T-helper 17 cell (primary cell): ENCODE data around the gene ATG2A. TPM values are rescaled to one million over a fixed set of nuclear protein-coding genes. Genes with fewer than 3 reads are reported as not detected.

ENCODE experiments used
- ATAC-seq: fragments of 150-1000 bp; cut with Tn5 transposase; 2 replicates; pipeline ENCODE4 v1.10.0; 2021; ENCODE audit warnings: mild to moderate bottlenecking, moderate library complexity
- DNase-seq, 3 donors: peaks; one replicate each; pipeline versions ENCODE4 v3.0.0 to v3.0.0-alpha.2; 2020 to 2021
- H3K9me3 ChIP-seq: one replicate; pipeline ENCODE4 v1.7.0; 2013; ENCODE audit warnings: low read length, mild to moderate bottlenecking; ENCODE audit not compliant: control insufficient read depth, poor library complexity, severe bottlenecking
- H3K27ac Mint-ChIP-seq: one replicate; pipeline ENCODE4 v1.8.0; 2022; ENCODE audit warnings: mild to moderate bottlenecking, moderate library complexity, mixed read lengths
- H3K27me3 Mint-ChIP-seq: one replicate; pipeline ENCODE4 v1.8.0; 2022; ENCODE audit warnings: mixed read lengths
- H3K36me3 Mint-ChIP-seq: one replicate; pipeline ENCODE4 v1.8.0; 2022; ENCODE audit warnings: low read depth, mixed read lengths
- H3K4me1 Mint-ChIP-seq: one replicate; pipeline ENCODE4 v1.8.0; 2022; ENCODE audit warnings: mild to moderate bottlenecking, mixed read lengths
- H3K4me3 Mint-ChIP-seq: one replicate; pipeline ENCODE4 v1.8.0; 2022; ENCODE audit warnings: mild to moderate bottlenecking, moderate library complexity, mixed read lengths
- total RNA-seq, 4 donors: library from RNA in 2 of 4; stranded (reverse) in 2 of 4; gene quantifications; one replicate each; pipeline ENCODE4 v1.2.3 and lab custom pipeline; 2022 to 2026

Gene ATG2A
- total RNA-seq, 2 donors from 2014 or later = 161 to 226 TPM

- peaks cover 49% of the 10 kb centered on the region for H3K4me1 Mint-ChIP-seq
- peak overlapping the region; percentile 97 for H3K27ac Mint-ChIP-seq
- no peaks in the 10 kb centered on the region for H3K9me3 ChIP-seq
- no peaks in the 10 kb centered on the region for H3K27me3 Mint-ChIP-seq
- H3K4me3 Mint-ChIP-seq = no peak overlapping the region
- no peak for DNase-seq
- no peak for ATAC-seq
- H3K36me3 Mint-ChIP-seq = no peaks in the 10 kb centered on the region
Measured at GRCh38 chr11:64883575-64883974, 33.4 kb downstream of the ATG2A start.

GRCh38 chr11:64882243-64882642, 34.8 kb downstream of the ATG2A start:
- H3K9me3 ChIP-seq = no peaks in the 10 kb centered on the region
- H3K4me1 Mint-ChIP-seq = peaks cover 45% of the 10 kb centered on the region
- DNase-seq = no peak
- no peak for ATAC-seq
- no peaks in the 10 kb centered on the region for H3K27me3 Mint-ChIP-seq
- H3K4me3 Mint-ChIP-seq = no peak overlapping the region
- H3K27ac Mint-ChIP-seq = peak overlapping the region; percentile 97
- peaks cover 3% of the 10 kb centered on the region for H3K36me3 Mint-ChIP-seq

DNA sequence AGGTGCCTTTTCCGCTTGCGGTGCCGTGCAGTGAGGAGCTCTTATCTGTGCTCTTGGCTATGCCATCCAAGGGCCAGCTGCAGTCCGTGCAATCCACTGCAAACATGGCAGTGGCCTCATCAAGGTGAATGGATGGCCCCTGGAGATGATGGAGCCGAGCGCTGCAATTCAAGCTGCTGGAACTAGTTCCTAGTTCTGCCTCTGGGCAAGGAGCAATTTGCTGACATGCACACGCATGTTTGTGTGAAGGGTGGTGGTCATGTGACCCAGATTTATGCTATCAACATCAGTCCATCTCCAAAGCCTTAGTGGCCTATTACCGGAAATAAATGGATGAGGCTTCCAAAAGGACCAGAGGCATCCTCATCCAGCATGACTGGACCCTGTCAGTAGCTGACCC, 35.5 kb downstream of the ATG2A start:
- DNase-seq (no peak), ATAC-seq (no peak)
- no peaks in the 10 kb centered on the region for H3K9me3 ChIP-seq
- H3K27me3 Mint-ChIP-seq = no peaks in the 10 kb centered on the region
- H3K4me3 Mint-ChIP-seq = peak overlapping the region; percentile 97
- H3K4me1 Mint-ChIP-seq = peaks cover 51% of the 10 kb centered on the region
- H3K36me3 Mint-ChIP-seq = peaks cover 8% of the 10 kb centered on the region
- H3K27ac Mint-ChIP-seq = peak overlapping the region; percentile 97

GRCh38 chr11:64880240-64881001, 36.6 kb downstream of the ATG2A start:
- no peaks in the 10 kb centered on the region for H3K9me3 ChIP-seq
- DNase-seq (no peak), ATAC-seq (no peak)
- Mint-ChIP-seq H3K4me3 (peak overlapping the region; percentile 97), H3K4me1 (peaks cover 54% of the 10 kb centered on the region), H3K27me3 (no peaks in the 10 kb centered on the region), H3K27ac (peak overlapping the region; percentile 97), H3K36me3 (peaks cover 8% of the 10 kb centered on the region)

DNA sequence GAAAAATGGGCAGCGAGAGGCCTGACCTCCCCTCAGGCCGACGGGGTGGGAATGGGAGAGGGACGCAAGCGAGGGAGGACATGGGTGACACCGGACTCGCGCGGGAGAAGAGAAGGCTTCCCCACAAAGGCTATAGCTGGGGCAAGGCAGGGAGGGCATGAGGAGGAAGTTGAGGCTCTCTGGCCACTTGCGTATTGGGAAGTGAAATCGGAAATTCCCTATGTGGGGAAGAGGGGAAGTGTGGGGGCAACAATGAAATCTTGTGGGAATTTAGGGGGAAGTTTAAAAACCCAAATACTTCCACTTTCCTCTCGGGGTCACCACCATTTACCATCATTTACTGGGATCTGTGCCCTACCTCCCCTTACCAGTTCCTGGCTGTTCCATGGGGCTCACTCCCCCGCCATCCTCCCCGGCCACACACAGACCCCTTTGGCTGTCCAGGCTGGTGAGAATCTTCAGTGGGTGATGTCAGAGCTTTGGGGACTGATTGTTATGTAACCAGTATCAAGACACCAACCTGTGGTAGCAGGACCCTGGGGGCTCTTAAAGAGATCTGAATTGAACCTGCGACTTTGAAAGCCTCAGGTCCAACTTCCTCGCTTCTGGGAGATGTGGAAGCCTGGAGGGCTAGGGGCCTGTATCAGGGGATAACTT, 37.6 kb downstream of the ATG2A start:
- H3K36me3 Mint-ChIP-seq = peaks cover 8% of the 10 kb centered on the region
- DNase-seq (no peak), ATAC-seq (no peak)
- H3K27ac Mint-ChIP-seq = peak overlapping the region; percentile 97
- no peaks in the 10 kb centered on the region for H3K9me3 ChIP-seq
- peak overlapping the region; percentile 97 for H3K4me3 Mint-ChIP-seq
- H3K27me3 Mint-ChIP-seq = no peaks in the 10 kb centered on the region
- H3K4me1 Mint-ChIP-seq = peaks cover 60% of the 10 kb centered on the region

DNA sequence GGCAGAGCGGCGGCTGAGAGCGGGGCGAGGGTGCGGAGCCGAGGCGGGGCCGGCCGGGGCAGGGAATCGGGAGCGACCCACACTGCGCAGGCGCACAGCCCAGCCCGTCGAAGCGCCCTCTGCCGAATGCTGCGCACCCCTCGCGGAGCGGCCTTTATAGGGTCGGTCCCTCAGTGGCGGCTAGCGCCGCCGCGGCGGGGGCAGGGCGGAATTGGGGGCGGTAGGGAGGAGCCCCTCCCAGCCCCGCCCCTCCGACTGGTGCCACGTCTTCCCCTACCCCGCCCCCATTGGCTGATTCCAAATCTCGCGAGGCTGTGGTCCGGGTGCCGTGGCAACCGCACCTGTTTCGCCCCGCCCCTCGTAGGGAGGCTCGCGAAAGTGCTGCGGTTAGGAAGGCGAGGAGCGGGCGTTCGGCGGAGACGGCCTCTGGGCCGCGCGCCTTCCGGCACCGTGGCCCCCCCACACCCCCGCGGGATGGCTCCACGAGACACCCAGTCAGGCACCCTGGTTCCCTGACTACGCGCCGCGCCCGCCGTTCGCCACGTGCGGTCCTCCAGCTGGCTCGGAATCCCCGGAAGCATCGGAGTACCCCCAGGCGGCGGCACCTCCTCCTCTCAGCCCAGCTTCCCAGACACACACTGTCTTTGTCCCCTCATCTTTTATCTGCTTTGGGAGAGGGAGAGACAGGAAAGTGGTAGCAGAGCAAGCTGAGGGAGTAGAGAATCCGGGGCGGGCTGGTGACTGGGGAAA, 38.3 kb downstream of the ATG2A start, which contains the start of gene EHD1:
EHD1 (minus strand) TSS at position 128 of the 750 bp plus-strand sequence. CDS start 157 bp downstream, outside the sequence.
- no peaks in the 10 kb centered on the region for H3K9me3 ChIP-seq
- Mint-ChIP-seq H3K36me3 (peaks cover 8% of the 10 kb centered on the region), H3K4me3 (peak within 1 kb of the TSS; percentile 97), H3K27ac (peak within 1 kb of the TSS; percentile 97), H3K27me3 (no peaks in the 10 kb centered on the region), H3K4me1 (peaks cover 62% of the 10 kb centered on the region)
- DNase-seq = peak; percentile 99 to 100 (median 100)
- ATAC-seq = peak; percentile 84

- ATAC-seq (peak; percentile 29), DNase-seq (peak in 1 of 3 donors; percentile 34)
- Mint-ChIP-seq H3K27me3 (no peaks in the 10 kb centered on the region), H3K36me3 (peaks cover 8% of the 10 kb centered on the region), H3K4me3 (peak overlapping the region; percentile 97), H3K4me1 (peaks cover 65% of the 10 kb centered on the region), H3K27ac (peak overlapping the region; percentile 97)
- no peaks in the 10 kb centered on the region for H3K9me3 ChIP-seq
Measured at GRCh38 chr11:64878223-64878493, 38.9 kb downstream of the ATG2A start.

GRCh38 chr11:64877390-64878222, 39.4 kb downstream of the ATG2A start:
- Mint-ChIP-seq H3K36me3 (peaks cover 10% of the 10 kb centered on the region), H3K4me1 (peaks cover 70% of the 10 kb centered on the region), H3K27ac (peak overlapping the region; percentile 97), H3K27me3 (no peaks in the 10 kb centered on the region), H3K4me3 (peak overlapping the region; percentile 97)
- H3K9me3 ChIP-seq = no peaks in the 10 kb centered on the region
- DNase-seq = no peak
- no peak for ATAC-seq

GRCh38 chr11:64876835-64877341, 40.1 kb downstream of the ATG2A start:
- Mint-ChIP-seq H3K4me1 (peaks cover 70% of the 10 kb centered on the region), H3K27me3 (no peaks in the 10 kb centered on the region), H3K4me3 (peak overlapping the region; percentile 97), H3K36me3 (peaks cover 10% of the 10 kb centered on the region), H3K27ac (peak overlapping the region; percentile 97)
- DNase-seq (no peak), ATAC-seq (no peak)
- no peaks in the 10 kb centered on the region for H3K9me3 ChIP-seq

DNA sequence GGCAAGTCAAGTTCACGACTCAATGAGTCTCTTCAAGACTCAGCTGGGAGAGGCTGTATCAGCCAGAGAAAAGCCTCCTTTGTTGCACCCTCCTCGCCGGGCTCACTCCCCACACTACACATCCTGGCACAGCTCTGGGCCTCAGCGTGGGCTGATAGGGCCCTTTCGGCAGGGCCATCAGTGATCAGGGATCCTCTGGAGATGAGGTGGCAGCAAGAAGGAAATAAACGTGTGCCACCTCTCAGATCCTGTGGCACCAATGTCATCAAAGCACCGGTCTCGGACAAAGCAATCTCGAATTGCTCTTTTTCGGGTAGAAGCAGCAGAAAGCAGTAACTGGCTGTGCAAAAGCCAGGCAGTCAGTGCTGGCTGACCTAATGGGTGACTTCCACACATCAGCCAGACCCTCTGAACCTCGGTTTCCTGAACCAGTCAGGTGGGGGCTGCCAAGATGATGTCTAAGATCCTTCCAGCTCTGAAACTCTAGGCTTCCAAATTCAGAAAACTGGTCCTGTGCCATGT, 40.7 kb downstream of the ATG2A start:
- no peaks in the 10 kb centered on the region for H3K27me3 Mint-ChIP-seq
- peak overlapping the region; percentile 97 for H3K27ac Mint-ChIP-seq
- peaks cover 72% of the 10 kb centered on the region for H3K4me1 Mint-ChIP-seq
- DNase-seq (no peak), ATAC-seq (no peak)
- H3K36me3 Mint-ChIP-seq = peaks cover 11% of the 10 kb centered on the region
- H3K4me3 Mint-ChIP-seq = peak overlapping the region; percentile 97
- no peaks in the 10 kb centered on the region for H3K9me3 ChIP-seq

DNA sequence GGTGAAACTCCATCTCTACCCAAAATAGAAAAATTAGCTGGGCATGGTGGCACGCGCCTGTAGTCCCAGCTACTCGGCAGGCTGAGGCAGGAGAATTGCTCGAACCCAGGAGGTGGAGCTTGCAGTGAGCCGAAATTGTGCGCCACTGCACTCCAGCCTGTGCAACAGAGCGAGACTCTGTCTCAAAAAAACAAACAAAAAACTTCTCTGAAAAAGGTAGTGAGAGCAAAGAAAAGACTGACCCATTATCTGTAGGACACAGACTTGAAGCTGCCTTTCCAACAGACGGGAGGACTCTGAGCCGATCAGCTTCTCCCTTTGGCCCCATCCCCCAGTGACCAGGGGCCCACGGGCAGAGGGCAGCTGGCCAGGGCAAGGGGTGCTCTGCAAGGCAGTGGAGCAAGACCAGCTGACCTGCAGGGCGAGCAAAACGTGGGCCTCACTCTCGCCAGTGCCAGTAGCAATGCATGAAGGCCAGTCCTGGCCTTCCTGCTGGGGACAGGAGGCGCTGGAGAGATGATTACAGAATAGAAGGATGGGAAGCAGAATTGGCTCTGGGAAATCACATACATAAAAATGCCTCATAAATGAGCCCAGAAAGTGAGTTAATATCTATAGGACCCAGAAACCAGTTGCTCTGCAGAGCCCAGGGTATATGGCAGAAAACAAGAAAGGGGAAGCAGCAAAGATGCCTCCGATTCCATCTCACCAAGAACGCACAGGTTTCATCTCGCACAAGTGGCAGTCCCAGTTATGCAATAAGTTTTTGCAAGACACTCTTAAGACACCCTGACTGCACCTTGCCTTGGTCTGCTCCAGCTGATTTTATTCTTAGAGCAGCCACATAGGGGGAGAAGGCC, 41.4 kb downstream of the ATG2A start:
- no peaks in the 10 kb centered on the region for H3K9me3 ChIP-seq
- no peaks in the 10 kb centered on the region for H3K27me3 Mint-ChIP-seq
- DNase-seq (no peak), ATAC-seq (no peak)
- H3K36me3 Mint-ChIP-seq = peaks cover 13% of the 10 kb centered on the region
- H3K4me1 Mint-ChIP-seq = peaks cover 71% of the 10 kb centered on the region
- peak overlapping the region; percentile 97 for H3K27ac Mint-ChIP-seq
- peak overlapping the region; percentile 97 for H3K4me3 Mint-ChIP-seq
